Measurements from ENCODE around the gene KBTBD8.
A peak's percentile ranks its signal among the peaks of the same experiment; 100 is the strongest.

The KBTBD8 gene

GRCh38 chr3:66996696-66997095, 1.4 kb upstream of the KBTBD8 start:
- TF ChIP-seq CTCF (IDR thresholded peaks at IDR 0.05; ENCODE audit: borderline replicate concordance, insufficient read depth, low read depth, low read length), result no peak

GRCh38 chr3:66997560-66998112, 471 bp upstream of the KBTBD8 start:
- H3K4me3 ChIP-seq (ENCODE audit: low read depth, low read length), result no peak overlapping the region
- no peak for TF ChIP-seq CTCF (IDR thresholded peaks at IDR 0.05; ENCODE audit: borderline replicate concordance, insufficient read depth, low read depth, low read length)

More at GRCh38 chr3:66996696-66997095, 1.4 kb upstream of the KBTBD8 start:
- no peak overlapping the region for H3K4me3 ChIP-seq (ENCODE audit: low read depth, low read length)

DNA sequence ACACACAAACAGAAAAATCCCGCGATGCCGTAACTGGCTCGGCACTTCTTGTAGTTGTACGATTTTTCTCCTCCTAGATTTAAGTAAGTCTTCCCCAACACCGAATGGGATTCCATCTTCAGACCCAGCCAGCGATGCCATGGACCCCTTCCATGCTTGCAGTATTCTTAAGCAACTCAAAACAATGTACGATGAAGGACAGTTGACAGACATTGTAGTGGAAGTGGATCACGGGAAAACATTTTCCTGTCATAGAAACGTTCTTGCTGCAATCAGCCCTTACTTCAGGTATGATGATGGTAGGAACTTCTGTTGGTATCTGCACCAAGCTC, 763 bp downstream of the KBTBD8 start:
- H3K4me3 ChIP-seq (ENCODE audit: low read depth, low read length), result peak overlapping the region; percentile 99
- TF ChIP-seq CTCF (IDR thresholded peaks at IDR 0.05; ENCODE audit: borderline replicate concordance, insufficient read depth, low read depth, low read length), result no peak

DNA sequence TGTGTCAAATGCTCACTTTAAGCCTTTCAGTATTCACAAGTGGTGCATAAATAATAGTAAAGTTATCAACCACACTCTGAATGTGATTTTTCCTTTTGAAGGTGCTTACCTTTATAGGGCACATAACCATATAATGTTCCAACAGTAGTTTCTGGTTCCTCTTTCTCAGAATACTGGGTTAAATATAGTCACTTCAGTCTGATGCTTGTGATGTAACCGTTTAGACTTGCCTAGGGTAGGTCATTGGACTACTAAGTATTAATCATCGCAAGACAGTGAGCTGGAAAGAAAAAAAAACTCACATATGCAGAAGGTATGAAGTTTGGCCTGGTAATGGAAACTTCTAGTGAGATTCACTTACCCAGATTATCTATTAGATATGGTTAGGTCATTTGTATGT, 1.9 kb downstream of the KBTBD8 start:
- H3K4me3 ChIP-seq (ENCODE audit: low read depth, low read length), result no peak overlapping the region
- no peak for TF ChIP-seq CTCF (IDR thresholded peaks at IDR 0.05; ENCODE audit: borderline replicate concordance, insufficient read depth, low read depth, low read length)

DNA sequence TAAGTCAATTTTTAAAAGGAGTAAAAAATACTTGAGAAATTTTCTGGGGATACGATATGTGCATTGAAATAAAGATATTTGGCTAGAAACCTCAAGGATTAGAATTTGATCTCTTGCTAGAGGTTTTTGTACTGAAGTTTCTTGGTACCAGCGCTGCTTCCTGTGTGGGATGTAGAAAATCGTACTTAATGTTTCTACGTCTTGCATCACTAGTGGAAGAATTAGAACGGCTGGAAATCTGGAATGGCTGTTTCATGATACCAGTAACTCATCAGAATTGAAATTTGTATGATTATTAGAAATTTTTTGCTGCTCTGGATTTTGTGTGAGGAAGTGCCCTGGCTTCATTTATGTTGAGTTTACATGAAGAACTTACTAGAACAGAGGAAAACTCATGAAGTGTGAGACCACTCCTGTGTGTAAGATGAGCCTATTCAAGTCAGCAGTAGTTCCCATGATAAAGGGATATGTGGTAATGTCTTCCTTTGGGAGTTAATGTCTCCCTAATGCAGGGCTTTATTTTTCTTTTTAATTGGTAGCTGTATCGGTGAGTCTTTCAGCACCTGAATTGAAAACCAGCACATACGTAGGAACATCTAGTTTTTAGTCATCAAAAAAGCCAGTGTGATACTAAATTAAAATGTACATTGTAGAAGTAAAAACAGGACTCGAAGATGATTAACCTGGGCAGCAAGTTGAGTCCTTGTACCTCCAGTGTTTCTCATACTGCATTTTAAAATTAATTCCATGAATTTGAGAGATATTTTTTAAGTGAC, 3.2 kb downstream of the KBTBD8 start:
- no peak for TF ChIP-seq CTCF (IDR thresholded peaks at IDR 0.05; ENCODE audit: borderline replicate concordance, insufficient read depth, low read depth, low read length)
- no peak overlapping the region for H3K4me3 ChIP-seq (ENCODE audit: low read depth, low read length)

DNA sequence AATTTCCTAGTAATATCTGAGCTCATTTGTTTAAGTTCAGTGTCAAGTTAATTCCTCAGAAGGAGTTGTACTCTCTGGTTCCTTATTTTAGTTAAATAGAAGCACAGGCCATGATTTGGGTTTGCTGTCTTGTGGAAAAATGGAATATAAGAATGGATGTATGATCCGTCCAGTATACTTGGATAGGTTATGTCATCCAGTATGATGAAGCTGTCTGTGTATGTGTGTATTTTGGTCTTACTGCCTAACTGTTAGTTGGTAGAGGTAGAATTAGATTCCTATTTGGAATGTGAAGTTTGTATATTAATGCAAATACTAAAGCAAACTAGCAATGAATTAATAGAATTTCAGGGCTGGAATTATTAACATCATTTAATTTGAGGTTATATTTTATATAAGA, 7.9 kb downstream of the KBTBD8 start:
- no peak for TF ChIP-seq CTCF (IDR thresholded peaks at IDR 0.05; ENCODE audit: borderline replicate concordance, insufficient read depth, low read depth, low read length)
- no peak overlapping the region for H3K4me3 ChIP-seq (ENCODE audit: low read depth, low read length)

- H3K4me3 ChIP-seq (ENCODE audit: low read depth, low read length), result no peak overlapping the region
- no peak for TF ChIP-seq CTCF (IDR thresholded peaks at IDR 0.05; ENCODE audit: borderline replicate concordance, insufficient read depth, low read depth, low read length)
Observed at GRCh38 chr3:67006460-67006859, 8.4 kb downstream of the KBTBD8 start.
